ENCODE data around the gene ARFIP1. TPM values are rescaled to one million over a fixed set of nuclear protein-coding genes. Genes with fewer than 3 reads are reported as not detected.

Gene ARFIP1
- total and polyA plus RNA-seq, 9 of the 15 experiments (the other 6 are each of a cell fraction or from before 2014, with no cell fraction given): 14.1 to 25.1 (median 20.9) TPM

DNA sequence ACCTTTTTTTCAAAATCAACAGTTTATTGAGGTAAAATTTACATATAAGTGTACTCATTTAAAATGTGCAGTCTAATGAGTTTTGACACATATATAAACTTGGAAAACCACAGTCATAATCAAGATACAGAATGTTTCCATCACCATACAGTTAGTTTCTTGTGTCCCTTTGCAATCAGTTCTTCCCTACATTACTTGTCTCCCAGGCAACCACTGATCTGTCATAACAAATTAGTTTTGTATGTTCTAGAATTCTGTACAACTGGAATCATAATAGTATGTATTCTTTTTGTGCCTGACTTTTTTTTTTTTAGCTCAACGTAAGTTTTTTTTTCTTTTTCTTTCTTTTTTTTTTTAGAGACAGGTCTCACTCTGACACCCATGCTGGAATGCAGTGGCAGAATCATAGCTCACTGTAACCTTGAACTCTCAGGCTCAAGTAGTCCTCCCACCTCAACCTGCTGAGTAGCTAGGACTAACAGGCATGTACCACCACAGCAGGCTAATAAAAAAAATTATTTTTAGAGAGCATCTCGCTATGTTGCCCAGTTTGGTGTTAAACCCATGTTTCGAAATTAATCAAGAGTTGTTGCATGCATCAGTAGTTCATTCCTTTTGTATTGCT is 26.9 kb downstream of the ARFIP1 start (continued):
- TF ChIP-seq, protein P1, sequence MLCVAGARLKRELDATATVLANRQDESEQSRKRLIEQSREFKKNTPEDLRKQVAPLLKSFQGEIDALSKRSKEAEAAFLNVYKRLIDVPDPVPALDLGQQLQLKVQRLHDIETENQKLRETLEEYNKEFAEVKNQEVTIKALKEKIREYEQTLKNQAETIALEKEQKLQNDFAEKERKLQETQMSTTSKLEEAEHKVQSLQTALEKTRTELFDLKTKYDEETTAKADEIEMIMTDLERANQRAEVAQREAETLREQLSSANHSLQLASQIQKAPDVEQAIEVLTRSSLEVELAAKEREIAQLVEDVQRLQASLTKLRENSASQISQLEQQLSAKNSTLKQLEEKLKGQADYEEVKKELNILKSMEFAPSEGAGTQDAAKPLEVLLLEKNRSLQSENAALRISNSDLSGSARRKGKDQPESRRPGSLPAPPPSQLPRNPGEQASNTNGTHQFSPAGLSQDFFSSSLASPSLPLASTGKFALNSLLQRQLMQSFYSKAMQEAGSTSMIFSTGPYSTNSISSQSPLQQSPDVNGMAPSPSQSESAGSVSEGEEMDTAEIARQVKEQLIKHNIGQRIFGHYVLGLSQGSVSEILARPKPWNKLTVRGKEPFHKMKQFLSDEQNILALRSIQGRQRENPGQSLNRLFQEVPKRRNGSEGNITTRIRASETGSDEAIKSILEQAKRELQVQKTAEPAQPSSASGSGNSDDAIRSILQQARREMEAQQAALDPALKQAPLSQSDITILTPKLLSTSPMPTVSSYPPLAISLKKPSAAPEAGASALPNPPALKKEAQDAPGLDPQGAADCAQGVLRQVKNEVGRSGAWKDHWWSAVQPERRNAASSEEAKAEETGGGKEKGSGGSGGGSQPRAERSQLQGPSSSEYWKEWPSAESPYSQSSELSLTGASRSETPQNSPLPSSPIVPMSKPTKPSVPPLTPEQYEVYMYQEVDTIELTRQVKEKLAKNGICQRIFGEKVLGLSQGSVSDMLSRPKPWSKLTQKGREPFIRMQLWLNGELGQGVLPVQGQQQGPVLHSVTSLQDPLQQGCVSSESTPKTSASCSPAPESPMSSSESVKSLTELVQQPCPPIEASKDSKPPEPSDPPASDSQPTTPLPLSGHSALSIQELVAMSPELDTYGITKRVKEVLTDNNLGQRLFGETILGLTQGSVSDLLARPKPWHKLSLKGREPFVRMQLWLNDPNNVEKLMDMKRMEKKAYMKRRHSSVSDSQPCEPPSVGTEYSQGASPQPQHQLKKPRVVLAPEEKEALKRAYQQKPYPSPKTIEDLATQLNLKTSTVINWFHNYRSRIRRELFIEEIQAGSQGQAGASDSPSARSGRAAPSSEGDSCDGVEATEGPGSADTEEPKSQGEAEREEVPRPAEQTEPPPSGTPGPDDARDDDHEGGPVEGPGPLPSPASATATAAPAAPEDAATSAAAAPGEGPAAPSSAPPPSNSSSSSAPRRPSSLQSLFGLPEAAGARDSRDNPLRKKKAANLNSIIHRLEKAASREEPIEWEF (CRISPR knock-in tag; IDR thresholded peaks at IDR 0.05): no peak
- TF ChIP-seq ZBTB12 (CRISPR knock-in tag; IDR thresholded peaks at IDR 0.05): no peak
- TF ChIP-seq, protein P2, sequence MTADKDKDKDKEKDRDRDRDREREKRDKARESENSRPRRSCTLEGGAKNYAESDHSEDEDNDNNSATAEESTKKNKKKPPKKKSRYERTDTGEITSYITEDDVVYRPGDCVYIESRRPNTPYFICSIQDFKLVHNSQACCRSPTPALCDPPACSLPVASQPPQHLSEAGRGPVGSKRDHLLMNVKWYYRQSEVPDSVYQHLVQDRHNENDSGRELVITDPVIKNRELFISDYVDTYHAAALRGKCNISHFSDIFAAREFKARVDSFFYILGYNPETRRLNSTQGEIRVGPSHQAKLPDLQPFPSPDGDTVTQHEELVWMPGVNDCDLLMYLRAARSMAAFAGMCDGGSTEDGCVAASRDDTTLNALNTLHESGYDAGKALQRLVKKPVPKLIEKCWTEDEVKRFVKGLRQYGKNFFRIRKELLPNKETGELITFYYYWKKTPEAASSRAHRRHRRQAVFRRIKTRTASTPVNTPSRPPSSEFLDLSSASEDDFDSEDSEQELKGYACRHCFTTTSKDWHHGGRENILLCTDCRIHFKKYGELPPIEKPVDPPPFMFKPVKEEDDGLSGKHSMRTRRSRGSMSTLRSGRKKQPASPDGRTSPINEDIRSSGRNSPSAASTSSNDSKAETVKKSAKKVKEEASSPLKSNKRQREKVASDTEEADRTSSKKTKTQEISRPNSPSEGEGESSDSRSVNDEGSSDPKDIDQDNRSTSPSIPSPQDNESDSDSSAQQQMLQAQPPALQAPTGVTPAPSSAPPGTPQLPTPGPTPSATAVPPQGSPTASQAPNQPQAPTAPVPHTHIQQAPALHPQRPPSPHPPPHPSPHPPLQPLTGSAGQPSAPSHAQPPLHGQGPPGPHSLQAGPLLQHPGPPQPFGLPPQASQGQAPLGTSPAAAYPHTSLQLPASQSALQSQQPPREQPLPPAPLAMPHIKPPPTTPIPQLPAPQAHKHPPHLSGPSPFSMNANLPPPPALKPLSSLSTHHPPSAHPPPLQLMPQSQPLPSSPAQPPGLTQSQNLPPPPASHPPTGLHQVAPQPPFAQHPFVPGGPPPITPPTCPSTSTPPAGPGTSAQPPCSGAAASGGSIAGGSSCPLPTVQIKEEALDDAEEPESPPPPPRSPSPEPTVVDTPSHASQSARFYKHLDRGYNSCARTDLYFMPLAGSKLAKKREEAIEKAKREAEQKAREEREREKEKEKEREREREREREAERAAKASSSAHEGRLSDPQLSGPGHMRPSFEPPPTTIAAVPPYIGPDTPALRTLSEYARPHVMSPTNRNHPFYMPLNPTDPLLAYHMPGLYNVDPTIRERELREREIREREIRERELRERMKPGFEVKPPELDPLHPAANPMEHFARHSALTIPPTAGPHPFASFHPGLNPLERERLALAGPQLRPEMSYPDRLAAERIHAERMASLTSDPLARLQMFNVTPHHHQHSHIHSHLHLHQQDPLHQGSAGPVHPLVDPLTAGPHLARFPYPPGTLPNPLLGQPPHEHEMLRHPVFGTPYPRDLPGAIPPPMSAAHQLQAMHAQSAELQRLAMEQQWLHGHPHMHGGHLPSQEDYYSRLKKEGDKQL (CRISPR knock-in tag; IDR thresholded peaks at IDR 0.05; ENCODE audit: borderline replicate concordance): no peak
